Smooth muscle cell (in vitro differentiated cells): ENCODE data around the gene SUCLG2. TPM values are rescaled to one million over a fixed set of nuclear protein-coding genes. Genes with fewer than 3 reads are reported as not detected.

Experiments
- DNase-seq: peaks from one replicate; lab custom pipeline; 2025; ENCODE audit not compliant: unreplicated experiment; lab: John Stamatoyannopoulos, UW
- H2AFZ ChIP-seq: fragments of 200-600 bp; sonication (generic); 2 replicates; pipeline ENCODE4 v1.6.0; 2016; ENCODE audit warnings: antibody characterized with exemption, low read depth, mild to moderate bottlenecking
- H3F3A ChIP-seq: fragments of 200-600 bp; sonication (generic); 2 replicates; pipeline ENCODE4 v1.6.0; 2017; ENCODE audit warnings: antibody characterized with exemption, low read depth
- H3K27ac ChIP-seq: fragments of 200-600 bp; sonication (generic); 2 replicates; pipeline ENCODE4 v1.5.1; 2016; ENCODE audit warnings: low read depth, mild to moderate bottlenecking
- H3K27me3 ChIP-seq: fragments of 200-600 bp; sonication (generic); 2 replicates; pipeline ENCODE4 v1.6.1; 2016; ENCODE audit warnings: low read depth, mild to moderate bottlenecking
- H3K36me3 ChIP-seq: fragments of 200-600 bp; sonication (generic); 2 replicates; pipeline ENCODE4 v1.5.1; 2016; ENCODE audit warnings: low read depth
- H3K4me1 ChIP-seq: fragments of 200-600 bp; sonication (generic); 2 replicates; pipeline ENCODE4 v1.5.1; 2016; ENCODE audit warnings: low read depth
- H3K4me2 ChIP-seq: fragments of 200-600 bp; sonication (generic); 2 replicates; pipeline ENCODE4 v1.6.0; 2016; ENCODE audit warnings: mild to moderate bottlenecking
- H3K4me3 ChIP-seq: fragments of 200-600 bp; sonication (generic); 2 replicates; pipeline ENCODE4 v1.5.1; 2016; ENCODE audit warnings: mild to moderate bottlenecking
- H3K79me2 ChIP-seq: fragments of 200-600 bp; sonication (generic); 2 replicates; pipeline ENCODE4 v1.6.0; 2016; ENCODE audit warnings: low read depth, mild to moderate bottlenecking
- H3K9ac ChIP-seq: fragments of 200-600 bp; sonication (generic); 2 replicates; pipeline ENCODE4 v1.6.0; 2016; ENCODE audit warnings: low read depth
- H3K9me3 ChIP-seq: fragments of 200-600 bp; sonication (generic); replicated peaks from 2 replicates; pipeline ENCODE4 v1.5.1; 2016; ENCODE audit warnings: low read depth
- H4K20me1 ChIP-seq: fragments of 200-600 bp; sonication (generic); 2 replicates; pipeline ENCODE4 v1.6.0; 2016; ENCODE audit warnings: low read depth
- CTCF ChIP-seq: fragments of 200-600 bp; sonication (generic); IDR thresholded peaks from 2 replicates; pipeline ENCODE4 v1.5.1; 2017; ENCODE audit warnings: borderline replicate concordance, mild to moderate bottlenecking, antibody characterized with exemption; ENCODE audit not compliant: insufficient read depth, poor library complexity, severe bottlenecking
- WGBS: methylation state at CpG from one replicate; pipeline ENCODE4 v1.1.7; 2016; ENCODE audit warnings: low lambda C conversion rate; 5-methylcytosine and 5-hydroxymethylcytosine counted together
- polyA plus RNA-seq: library from polyadenylated mRNA; unstranded; fragments of >200 nt; fragmentation: Nextera tagmentation; extraction: Ambion mirVana; gene quantifications from 2 replicates; pipeline ENCODE4 v1.2.1, GENCODE V29; 2016
- total RNA-seq: library from RNA; depleted of rRNA; stranded (reverse); fragments of >200 nt; gene quantifications from 2 replicates; pipeline ENCODE4 v1.2.3, GENCODE V29; 2014

The SUCLG2 gene
- total and polyA plus RNA-seq, 2 experiments from 2014 or later, result 40.3 to 45.4 TPM

GRCh38 chr3:67381667-67382272, 272.6 kb downstream of the SUCLG2 start:
- H3K27me3 ChIP-seq, result no peaks in the 10 kb centered on the region
- H3K4me3 ChIP-seq, result no peak overlapping the region
- WGBS, result 55% methylated on average over 4 of the region's 4 CpGs

GRCh38 chr3:67380118-67380517, 274.3 kb downstream of the SUCLG2 start:
- no peak for DNase-seq
- H3K4me3 ChIP-seq, result no peak overlapping the region
- H3K27me3 ChIP-seq, result no peaks in the 10 kb centered on the region
- peaks cover 3% of the 10 kb centered on the region for H4K20me1 ChIP-seq
- no peak overlapping the region for H3K27ac ChIP-seq
- H2AFZ ChIP-seq, result no peak overlapping the region
- no peaks in the 10 kb centered on the region for H3K9me3 ChIP-seq
- no peak overlapping the region for H3K4me2 ChIP-seq
- no peak overlapping the region for H3K9ac ChIP-seq
- no peaks in the 10 kb centered on the region for H3K4me1 ChIP-seq
- no peaks in the 10 kb centered on the region for H3K36me3 ChIP-seq
- no peak for TF ChIP-seq CTCF
- WGBS, result 80% methylated on average over 2 of the region's 2 CpGs
- no peaks in the 10 kb centered on the region for H3K79me2 ChIP-seq
- H3F3A ChIP-seq, result no peaks in the 10 kb centered on the region

More at GRCh38 chr3:67381667-67382272, 272.6 kb downstream of the SUCLG2 start:
- Histone ChIP-seq H3K79me2 (no peaks in the 10 kb centered on the region), H3K4me2 (no peak overlapping the region), H3K36me3 (no peaks in the 10 kb centered on the region), H3K4me1 (no peaks in the 10 kb centered on the region), H3K9me3 (no peaks in the 10 kb centered on the region), H3K27ac (no peak overlapping the region), H4K20me1 (peaks cover 3% of the 10 kb centered on the region), H2AFZ (no peak overlapping the region), H3K9ac (no peak overlapping the region), H3F3A (no peaks in the 10 kb centered on the region)
- no peak for DNase-seq
- peak; percentile 89 for TF ChIP-seq CTCF

- 84% methylated on average over 3 of the region's 3 CpGs for WGBS
- Histone ChIP-seq H3K4me3 (no peak overlapping the region), H3K4me1 (no peaks in the 10 kb centered on the region), H3K36me3 (no peaks in the 10 kb centered on the region), H3K27me3 (no peaks in the 10 kb centered on the region), H2AFZ (no peak overlapping the region), H3K4me2 (no peak overlapping the region), H3F3A (no peaks in the 10 kb centered on the region), H4K20me1 (peaks cover 3% of the 10 kb centered on the region), H3K9me3 (no peaks in the 10 kb centered on the region), H3K9ac (no peak overlapping the region), H3K79me2 (no peaks in the 10 kb centered on the region), H3K27ac (no peak overlapping the region)
- DNase-seq, result no peak
- TF ChIP-seq CTCF, result no peak
Observed at GRCh38 chr3:67377299-67377698, 277.1 kb downstream of the SUCLG2 start.

GRCh38 chr3:67376416-67376815, 278.0 kb downstream of the SUCLG2 start:
- Histone ChIP-seq H3K79me2 (no peaks in the 10 kb centered on the region), H2AFZ (no peak overlapping the region), H4K20me1 (peaks cover 2% of the 10 kb centered on the region), H3K36me3 (no peaks in the 10 kb centered on the region), H3K4me2 (no peak overlapping the region), H3K4me1 (no peaks in the 10 kb centered on the region), H3K4me3 (no peak overlapping the region), H3K27ac (no peak overlapping the region), H3K9me3 (no peaks in the 10 kb centered on the region), H3F3A (no peaks in the 10 kb centered on the region), H3K9ac (no peak overlapping the region), H3K27me3 (no peaks in the 10 kb centered on the region)
- DNase-seq, result no peak
- no peak for TF ChIP-seq CTCF
- WGBS, result 100% methylated on average over 1 of the region's 1 CpG
